ENCODE measurements around the gene CCDC107. TPM values are rescaled to one million over a fixed set of nuclear protein-coding genes. Genes with fewer than 3 reads are reported as not detected.

Gene CCDC107
- total RNA-seq, 2 donors from 2014 or later, result 52.3 to 70.9 TPM

- intact Hi-C loops (cut with DNase I), result no loop called here
- ATAC-seq (peak; percentile 52 to 77), DNase-seq (peak; percentile 58)
Measured at GRCh38 chr9:35675732-35676392, 17.8 kb downstream of the CCDC107 start.

- intact Hi-C loops (cut with DNase I), result no loop called here
- ATAC-seq, result no peak
Measured at GRCh38 chr9:35679091-35679490, 21.0 kb downstream of the CCDC107 start.

GRCh38 chr9:35679766-35680330 lies 21.8 kb downstream of the CCDC107 start:
- intact Hi-C loops (cut with DNase I), result no loop called here
- DNase-seq, result no peak
- no peak for ATAC-seq

More at GRCh38 chr9:35679091-35679490, 21.0 kb downstream of the CCDC107 start:
- no peak for DNase-seq

GRCh38 chr9:35680331-35681105 lies 22.4 kb downstream of the CCDC107 start:
- intact Hi-C loops (cut with DNase I), result no loop called here
- ATAC-seq (peak in 1 of 2 donors; percentile 6), DNase-seq (no peak)

GRCh38 chr9:35681341-35682002 lies 23.4 kb downstream of the CCDC107 start:
- ATAC-seq (no peak), DNase-seq (no peak)
- intact Hi-C loops (cut with DNase I), result no loop called here

- intact Hi-C loops (cut with DNase I), result no loop called here
- ATAC-seq (no peak), DNase-seq (no peak)
Measured at GRCh38 chr9:35682051-35682450, 24.0 kb downstream of the CCDC107 start.

GRCh38 chr9:35682520-35683315 lies 24.6 kb downstream of the CCDC107 start:
- ATAC-seq (no peak), DNase-seq (no peak)
- intact Hi-C loops (cut with DNase I), result no loop called here

- intact Hi-C loops (cut with DNase I), result no loop called here
- no peak for DNase-seq
Measured at GRCh38 chr9:35683323-35683722, 25.2 kb downstream of the CCDC107 start.

GRCh38 chr9:35684921-35685320 lies 26.8 kb downstream of the CCDC107 start:
- intact Hi-C loops (cut with DNase I), result no loop called here
- no peak for ATAC-seq
- DNase-seq, result no peak

More at GRCh38 chr9:35683323-35683722, 25.2 kb downstream of the CCDC107 start:
- ATAC-seq, result no peak

GRCh38 chr9:35685506-35685905 lies 27.4 kb downstream of the CCDC107 start:
- intact Hi-C loops (cut with DNase I), result no loop called here
- no peak for ATAC-seq
- DNase-seq, result no peak

- no peak for DNase-seq
- no peak for ATAC-seq
- intact Hi-C loops (cut with DNase I), result no loop called here
Measured at GRCh38 chr9:35686222-35687203, 28.4 kb downstream of the CCDC107 start.

GRCh38 chr9:35687306-35687705 lies 29.2 kb downstream of the CCDC107 start:
- intact Hi-C loops (cut with DNase I), result no loop called here
- ATAC-seq (no peak), DNase-seq (no peak)

GRCh38 chr9:35687972-35688557 lies 30.0 kb downstream of the CCDC107 start:
- no peak for DNase-seq
- no peak for ATAC-seq
- intact Hi-C loops (cut with DNase I), result loop anchor here in 1 of 2 donors (2.0 kb wide), 1 partner anchor 27 kb away; no protein-coding TSS in a partner anchor

- DNase-seq (no peak), ATAC-seq (no peak)
- intact Hi-C loops (cut with DNase I), result loop anchor here in 1 of 2 donors (2.0 kb wide), 1 partner anchor 28 kb away; no protein-coding TSS in a partner anchor
Measured at GRCh38 chr9:35688558-35689541, 30.8 kb downstream of the CCDC107 start.

- DNase-seq (peak; percentile 79), ATAC-seq (peak; percentile 75 to 81)
- intact Hi-C loops (cut with DNase I), result loop anchor here in 1 of 2 donors (2.0 to 5.0 kb wide), 2 partner anchors 29 to 38 kb away; no protein-coding TSS in a partner anchor
Measured at GRCh38 chr9:35689542-35690293, 31.6 kb downstream of the CCDC107 start, which contains the start of gene TPM2. TPM2 (minus strand) TSS chr9:35689925; CDS start chr9:35689817, 108 bp downstream.

Data from left cardiac atrium (tissue), 4 donors.